ENCODE measurements around the gene SAMD5. TPM values are rescaled to one million over a fixed set of nuclear protein-coding genes. Genes with fewer than 3 reads are reported as not detected.

Gene SAMD5
- total and polyA plus RNA-seq, 9 of the 15 experiments (the other 6 are each of a cell fraction or from before 2014, with no cell fraction given) = 0.15 to 0.91 (median 0.55) TPM

DNA sequence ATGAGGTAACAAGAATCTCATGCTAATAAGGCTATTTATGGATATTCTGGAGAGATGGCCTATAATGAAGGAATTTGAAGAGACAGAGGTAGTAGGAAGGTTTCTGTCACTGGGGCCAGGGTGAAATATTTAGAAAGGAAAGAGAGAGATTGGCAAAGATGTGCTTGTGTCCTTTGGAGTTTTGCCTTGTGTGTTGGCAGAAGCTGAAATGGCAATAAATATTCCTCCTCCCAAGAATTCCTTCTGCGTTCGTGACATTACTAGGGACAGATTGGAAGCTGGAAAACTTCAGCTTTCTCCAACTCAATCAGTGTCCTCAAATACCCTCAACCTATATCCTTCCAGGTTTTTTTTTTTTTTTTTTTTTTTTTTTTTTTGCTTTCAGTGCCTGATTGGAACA lies 6.3 kb downstream of the SAMD5 start:
- H3K27ac ChIP-seq (ENCODE audit: extremely low read depth, low read depth, low read length) = no peak overlapping the region
- no peak overlapping the region for H3K4me2 ChIP-seq (ENCODE audit: insufficient read depth, low read length)
- no peaks in the 10 kb centered on the region for H3K9me1 ChIP-seq (ENCODE audit: control insufficient read depth, insufficient read depth, low read length)
- no peaks in the 10 kb centered on the region; the same call in 1 of the 2 replicates for H4K20me1 ChIP-seq (replicated peaks; ENCODE audit: control insufficient read depth, insufficient read depth, low read length)
- 0% methylated on average over 2 of the region's 2 CpGs for WGBS (ENCODE audit: insufficient coverage, low coverage, missing lambda C conversion rate)
- in situ Hi-C loops (cut with MboI) (no loop called here), intact Hi-C loops (cut with micrococcal nuclease) (no loop called here)
- no peaks in the 10 kb centered on the region for H3K36me3 ChIP-seq (ENCODE audit: control insufficient read depth, insufficient read depth, low read length)
- H3K27me3 ChIP-seq (ENCODE audit: control insufficient read depth in 2 of 2, insufficient read depth in 2 of 2, low read length in 2 of 2) = peaks cover 14 to 29% of the 10 kb centered on the region in 2 experiments
- no peak overlapping the region for H2AFZ ChIP-seq (ENCODE audit: low read depth, low read length)
- H3K79me2 ChIP-seq (ENCODE audit: control insufficient read depth, insufficient read depth, low read length) = no peaks in the 10 kb centered on the region
- no TSS peak for BruUV-seq (replicated peaks)
- peaks cover 0 to 6% of the 10 kb centered on the region in 2 experiments; a peak in 3 of 5 replicates for H3K4me1 ChIP-seq (replicated peaks in 1 of 2; ENCODE audit: control insufficient read depth in 2 of 2, insufficient read depth in 2 of 2, low read length in 2 of 2)
- ATAC-seq (no peak), FAIRE-seq (no peak), DNase-seq (ENCODE audit: extremely low read depth in 1 of 4, low spot score in 3 of 4) (no peak)
- ChIA-PET POLR2A (interaction anchor here (0.6 kb wide), 1 partner anchor 32 kb away, joined by 3 read pairs; no protein-coding TSS in a partner anchor), CTCF (ENCODE audit: low intra/inter-chr PET ratio) (no interaction called here)
- no peak overlapping the region for H3K4me3 ChIP-seq
- no peaks in the 10 kb centered on the region for H3K9me3 ChIP-seq (replicated peaks; ENCODE audit: control insufficient read depth, insufficient read depth, low read depth, low read length)
- TF ChIP-seq FOXA3 (CRISPR knock-in tag; conservative IDR thresholded peaks at IDR 0.05 in 1 of 2, IDR thresholded peaks at IDR 0.05 in 1 of 2) (no peak), ZNF780A (CRISPR knock-in tag; IDR thresholded peaks at IDR 0.05) (no peak), ZNF431 (CRISPR knock-in tag; IDR thresholded peaks at IDR 0.05) (no peak), MYC (IDR thresholded peaks at IDR 0.05; ENCODE audit: low read depth, low read length) (no peak), MYC (CRISPR knock-in tag; IDR thresholded peaks at IDR 0.05; ENCODE audit: borderline replicate concordance, low read depth) (no peak), WHSC1 (IDR thresholded peaks at IDR 0.05; ENCODE audit: low read length) (no peak), ZC3H4 (CRISPR knock-in tag; IDR thresholded peaks at IDR 0.05; ENCODE audit: borderline replicate concordance) (no peak), CBX3 (IDR thresholded peaks at IDR 0.05; ENCODE audit: borderline replicate concordance in 1 of 2, low read length in 2 of 2) (no peak), ZFP30 (CRISPR knock-in tag; IDR thresholded peaks at IDR 0.05; ENCODE audit: borderline replicate concordance) (no peak)
- TF ChIP-seq, protein P1, sequence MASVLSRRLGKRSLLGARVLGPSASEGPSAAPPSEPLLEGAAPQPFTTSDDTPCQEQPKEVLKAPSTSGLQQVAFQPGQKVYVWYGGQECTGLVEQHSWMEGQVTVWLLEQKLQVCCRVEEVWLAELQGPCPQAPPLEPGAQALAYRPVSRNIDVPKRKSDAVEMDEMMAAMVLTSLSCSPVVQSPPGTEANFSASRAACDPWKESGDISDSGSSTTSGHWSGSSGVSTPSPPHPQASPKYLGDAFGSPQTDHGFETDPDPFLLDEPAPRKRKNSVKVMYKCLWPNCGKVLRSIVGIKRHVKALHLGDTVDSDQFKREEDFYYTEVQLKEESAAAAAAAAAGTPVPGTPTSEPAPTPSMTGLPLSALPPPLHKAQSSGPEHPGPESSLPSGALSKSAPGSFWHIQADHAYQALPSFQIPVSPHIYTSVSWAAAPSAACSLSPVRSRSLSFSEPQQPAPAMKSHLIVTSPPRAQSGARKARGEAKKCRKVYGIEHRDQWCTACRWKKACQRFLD (CRISPR knock-in tag; IDR thresholded peaks at IDR 0.05) = no peak
- no peak overlapping the region for H3K9ac ChIP-seq (ENCODE audit: insufficient read depth in 1 of 2, low read depth in 2 of 2, low read length in 2 of 2)

All from K562 (cell line).